GM21576 (cell line): ENCODE results near the gene BPIFB1.

Source experiments
- ATAC-seq: cut with Tn5 transposase; IDR thresholded peaks from one replicate; pipeline ENCODE4 v1.9.1; 2021; ENCODE audit warnings: mild to moderate bottlenecking, moderate library complexity; ENCODE audit not compliant: unreplicated experiment

BPIFB1 gene

DNA sequence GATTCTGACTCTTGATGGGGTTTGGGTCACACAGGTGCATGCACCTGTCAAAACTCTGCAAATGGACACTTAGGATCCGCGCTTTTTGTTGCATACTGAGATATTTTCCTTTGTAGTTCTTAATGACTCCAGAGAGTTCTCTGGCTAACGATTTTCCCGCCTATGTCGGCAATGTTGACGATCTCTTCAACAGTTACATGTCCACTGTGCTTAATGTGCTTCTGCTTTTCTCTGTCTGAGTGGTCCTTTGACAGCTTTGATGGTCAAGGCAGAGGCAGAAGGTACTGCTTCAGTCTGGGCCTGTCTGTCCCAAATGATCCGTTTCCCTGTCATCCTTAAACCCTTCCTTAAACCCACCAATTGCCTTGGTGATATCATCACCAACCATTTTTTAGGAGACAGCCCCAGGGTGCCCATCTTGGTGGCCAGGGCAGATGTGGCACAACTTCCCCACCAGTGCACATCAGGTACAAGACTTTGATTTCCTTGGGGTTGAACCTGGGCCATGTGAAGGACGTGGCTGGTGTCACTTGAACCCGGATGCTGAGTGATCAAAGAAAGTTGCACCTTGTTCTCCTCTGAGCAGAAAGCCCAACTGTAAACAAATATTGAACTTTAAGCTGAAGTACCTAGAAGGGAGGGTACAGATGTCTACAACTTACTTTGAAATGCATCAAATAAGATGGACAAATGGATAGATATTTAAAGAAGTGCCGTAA, 10.7 kb upstream of the BPIFB1 start:
- no peak for ATAC-seq

GRCh38 chr20:33273117-33273851, 9.7 kb upstream of the BPIFB1 start:
- no peak for ATAC-seq

- ATAC-seq = no peak
Observed at GRCh38 chr20:33275215-33275614, 7.8 kb upstream of the BPIFB1 start.

GRCh38 chr20:33275871-33276270, 7.1 kb upstream of the BPIFB1 start:
- no peak for ATAC-seq

DNA sequence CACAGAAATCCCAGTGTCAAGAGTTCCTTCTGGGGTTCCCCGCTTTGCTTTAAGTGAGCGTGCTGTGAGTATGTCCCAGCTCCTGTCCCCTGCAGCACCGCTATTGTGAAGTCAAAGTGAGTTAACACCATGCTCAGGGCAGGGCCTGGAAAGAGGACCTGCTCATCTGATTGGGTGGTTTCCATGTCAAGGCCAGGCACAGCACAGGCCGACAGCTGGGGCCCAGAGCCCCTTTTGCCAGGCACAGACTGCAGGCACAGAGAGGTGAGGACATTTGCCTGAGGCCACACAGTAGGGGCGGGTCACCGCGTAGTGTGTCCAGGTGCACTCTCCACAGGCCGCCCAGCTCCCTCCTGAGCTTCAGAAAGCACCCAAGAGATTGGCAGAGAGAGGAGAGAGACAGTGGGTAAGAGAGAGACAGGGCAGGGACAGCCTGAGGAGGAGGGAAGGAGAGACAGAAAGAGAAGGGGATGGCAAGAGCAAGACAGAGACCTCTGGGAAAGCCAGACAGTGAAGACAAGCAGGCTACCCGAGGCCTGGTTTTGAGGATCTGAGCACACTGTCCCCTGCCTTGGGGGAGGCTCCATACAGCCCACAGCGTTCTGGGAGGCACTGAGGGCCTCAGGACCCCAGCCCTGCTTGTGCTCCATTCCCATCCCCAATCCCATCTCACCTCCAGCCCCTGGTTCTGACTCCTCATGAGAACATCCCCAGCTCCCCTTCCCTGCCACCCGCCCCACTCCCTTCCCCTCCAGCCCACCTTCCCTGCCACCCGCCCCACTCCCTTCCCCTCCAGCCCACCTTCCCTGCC, 6.5 kb upstream of the BPIFB1 start:
- no peak for ATAC-seq

- no peak for ATAC-seq
Observed at GRCh38 chr20:33277471-33278441, 5.3 kb upstream of the BPIFB1 start.

GRCh38 chr20:33278700-33279099, 4.3 kb upstream of the BPIFB1 start:
- ATAC-seq = no peak

GRCh38 chr20:33279261-33279910, 3.6 kb upstream of the BPIFB1 start:
- no peak for ATAC-seq

DNA sequence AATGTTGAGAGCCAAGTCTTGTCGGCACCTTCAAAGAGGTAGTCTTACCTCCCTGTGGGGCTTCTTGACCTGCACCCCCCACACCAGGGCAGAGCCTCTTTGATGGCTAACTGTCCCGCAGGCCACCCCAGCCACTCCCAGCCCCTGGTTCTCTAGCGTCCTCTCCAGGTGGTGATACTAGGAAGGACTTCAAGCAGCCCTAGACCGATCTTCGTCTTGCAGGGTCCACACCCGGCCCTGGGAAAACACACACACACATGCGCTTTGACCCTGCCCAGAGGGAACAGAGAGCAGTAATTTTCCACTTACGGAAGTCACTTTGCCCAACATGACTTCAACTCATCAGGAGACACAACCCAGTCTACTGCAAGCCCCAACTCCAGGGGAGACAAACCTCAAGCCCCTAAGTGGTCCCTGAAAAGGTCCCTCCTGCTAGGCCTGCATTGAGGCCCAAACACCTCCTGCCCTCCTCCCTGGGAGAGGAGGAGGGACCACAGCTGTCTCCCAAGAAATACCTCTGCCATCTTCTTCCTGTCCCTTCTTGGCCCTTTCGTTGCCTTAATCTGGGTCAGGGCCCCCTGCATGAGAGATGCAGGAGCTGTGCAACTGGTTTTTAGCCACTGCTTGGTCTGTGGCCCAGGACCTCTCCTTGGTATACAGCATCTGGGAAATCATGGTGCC, 2.9 kb upstream of the BPIFB1 start:
- no peak for ATAC-seq

DNA sequence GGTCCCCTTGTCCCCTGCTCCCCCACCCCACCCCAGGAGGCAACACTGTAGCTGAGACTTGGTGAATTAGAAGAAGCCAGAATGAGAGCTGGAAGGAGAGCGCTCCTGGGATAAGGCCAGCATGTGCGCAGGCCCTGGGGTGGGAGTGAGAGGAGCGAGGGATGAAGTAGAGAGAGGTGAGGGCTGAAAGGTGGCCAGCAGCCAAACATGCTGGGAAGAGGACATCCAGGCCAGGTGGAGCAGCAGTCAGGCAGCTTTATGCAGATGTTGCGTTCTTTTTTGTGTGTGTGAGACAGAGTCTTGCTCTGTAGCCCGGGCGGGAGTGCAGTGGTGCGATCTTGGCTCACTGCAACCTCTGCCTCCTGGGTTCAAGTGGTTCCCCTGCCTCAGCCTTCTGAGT, 2.2 kb upstream of the BPIFB1 start:
- no peak for ATAC-seq

DNA sequence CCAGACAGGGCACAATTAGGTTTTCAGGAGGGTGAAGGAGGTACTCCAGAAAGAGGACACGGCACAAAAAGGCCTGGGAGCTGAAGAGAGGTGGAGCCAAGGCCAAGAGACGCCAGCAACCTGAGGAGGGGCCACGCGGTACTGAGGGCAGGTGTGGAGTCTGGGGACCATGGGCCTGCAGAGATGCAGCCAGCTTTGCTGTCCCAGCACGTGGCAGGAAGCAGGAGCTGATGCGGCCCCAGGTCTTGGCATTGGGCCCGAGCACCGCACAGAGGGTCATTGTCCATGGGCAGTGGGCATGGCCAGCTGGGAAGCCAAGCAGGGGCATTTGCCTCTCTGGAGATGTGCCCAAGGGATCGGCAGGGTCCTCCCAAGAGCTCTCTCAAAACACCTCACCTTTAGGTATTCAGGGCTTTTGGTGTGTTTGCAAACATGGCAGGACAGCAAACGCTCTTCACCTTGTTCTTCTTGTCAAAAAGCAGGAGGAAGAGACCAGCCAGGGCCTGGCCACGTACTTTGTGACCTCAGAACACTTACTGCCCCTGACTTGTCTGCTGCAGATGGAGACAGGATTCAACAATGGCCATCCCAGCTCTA, 1.4 kb upstream of the BPIFB1 start:
- no peak for ATAC-seq

GRCh38 chr20:33282196-33282934, 649 bp upstream of the BPIFB1 start:
- ATAC-seq = no peak

GRCh38 chr20:33284284-33284683, 1.3 kb downstream of the BPIFB1 start:
- ATAC-seq = no peak

GRCh38 chr20:33284937-33285336, 1.9 kb downstream of the BPIFB1 start:
- no peak for ATAC-seq

- ATAC-seq = no peak
Observed at GRCh38 chr20:33285861-33286495, 3.0 kb downstream of the BPIFB1 start.

DNA sequence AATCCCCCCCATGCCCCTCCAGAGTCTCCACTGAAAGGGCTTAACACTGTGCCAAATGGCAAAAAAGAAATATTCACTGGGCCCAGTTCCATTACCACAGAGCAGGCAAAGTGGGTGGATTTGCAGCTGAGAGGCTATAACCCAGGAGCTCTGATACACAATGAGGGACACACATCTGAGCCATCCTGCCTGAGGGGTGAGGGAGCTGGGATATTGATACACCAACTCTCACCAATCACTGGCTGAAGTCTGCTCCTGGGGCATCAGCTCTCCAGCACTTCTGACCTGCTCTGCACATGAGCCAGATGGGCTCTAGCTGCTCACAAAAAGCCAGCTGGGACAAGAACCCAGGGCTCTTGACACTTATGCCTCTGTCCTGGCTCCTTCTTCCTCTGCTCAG, 4.9 kb downstream of the BPIFB1 start:
- no peak for ATAC-seq

- no peak for ATAC-seq
Observed at GRCh38 chr20:33290852-33291251, 7.8 kb downstream of the BPIFB1 start.

DNA sequence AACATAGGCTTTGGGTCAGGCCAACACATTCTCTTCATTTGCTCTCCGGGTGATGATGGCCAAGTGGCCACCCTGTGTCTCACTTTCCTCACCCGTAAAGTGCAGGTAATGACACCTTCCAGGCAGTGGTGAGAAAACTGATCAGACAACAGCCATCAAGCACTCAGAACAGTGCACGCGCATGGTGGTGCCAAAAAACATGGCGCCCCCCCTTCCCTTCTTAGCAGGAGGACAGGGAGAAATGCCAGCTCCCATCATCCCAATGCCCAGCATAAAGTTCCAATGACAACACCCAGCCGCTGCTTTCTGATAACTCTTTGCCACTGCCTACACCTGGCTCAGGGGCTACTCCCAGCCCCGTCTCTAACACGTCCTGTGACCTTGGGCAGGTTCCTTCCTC, 8.4 kb downstream of the BPIFB1 start:
- ATAC-seq = no peak
